ENCODE results near the gene MAP3K8. TPM values are rescaled to one million over a fixed set of nuclear protein-coding genes. Genes with fewer than 3 reads are reported as not detected.

Gene MAP3K8
- total and polyA plus RNA-seq, 4 donors = 17.0 to 85.4 (median 69.1) TPM

- Histone ChIP-seq H3K27ac (ENCODE audit: low read depth in 1 of 2, low read length in 2 of 2) (no peak overlapping the region), H3K36me3 (ENCODE audit: control insufficient read depth in 1 of 2, insufficient read depth in 2 of 2, low read length in 1 of 2) (peaks cover 0 to 6% of the 10 kb centered on the region in 2 donors), H3K9me3 (ENCODE audit: control insufficient read depth, low read length) (no peaks in the 10 kb centered on the region), H3K27me3 (ENCODE audit: control insufficient read depth in 1 of 2, insufficient read depth in 2 of 2, low read length in 1 of 2) (no peaks in the 10 kb centered on the region), H3K4me1 (ENCODE audit: control insufficient read depth in 1 of 2, insufficient read depth in 2 of 2, low read length in 2 of 2) (peaks cover 0 to 15% of the 10 kb centered on the region in 2 donors), H3K4me3 (ENCODE audit: low read length in 2 of 2) (no peak overlapping the region)
- 93 to 94% methylated on average over 1 of the region's 1 CpG for WGBS, 2 donors
- intact Hi-C loops (cut with DNase I) = no loop called here
- no peak for DNase-seq
- no peak for ATAC-seq (ENCODE audit: low FRiP score)
These were observed 14.1 kb downstream of the MAP3K8 start for GRCh38 chr10:30448092-30448491.

GRCh38 chr10:30453764-30454527, 20.0 kb downstream of the MAP3K8 start:
- 70 to 73% methylated on average over 6 of the region's 6 CpGs for WGBS, 2 donors
- peaks cover under 1 to 2% of the 10 kb centered on the region in 2 donors for H3K36me3 ChIP-seq (ENCODE audit: control insufficient read depth in 1 of 2, insufficient read depth in 2 of 2, low read length in 1 of 2)
- no peaks in the 10 kb centered on the region for H3K9me3 ChIP-seq (ENCODE audit: control insufficient read depth, low read length)
- H3K27ac ChIP-seq (ENCODE audit: low read depth in 1 of 2, low read length in 2 of 2) = peak overlapping the region; percentile 72 to 81
- peak; percentile 13 for ATAC-seq (ENCODE audit: low FRiP score)
- no peaks in the 10 kb centered on the region for H3K27me3 ChIP-seq (ENCODE audit: control insufficient read depth in 1 of 2, insufficient read depth in 2 of 2, low read length in 1 of 2)
- DNase-seq = no peak
- H3K4me3 ChIP-seq (ENCODE audit: low read length in 2 of 2) = no peak overlapping the region
- H3K4me1 ChIP-seq (ENCODE audit: control insufficient read depth in 1 of 2, insufficient read depth in 2 of 2, low read length in 2 of 2) = peaks cover 0 to 3% of the 10 kb centered on the region in 2 donors
- intact Hi-C loops (cut with DNase I) = loop anchor here in 1 of 2 donors (1.0 kb wide), 1 partner anchor 20 kb away; the partner anchor contains the start of gene MAP3K8

- intact Hi-C loops (cut with DNase I) = loop anchor here in 1 of 2 donors (1.0 kb wide), 1 partner anchor 21 kb away; the partner anchor contains the start of gene MAP3K8
- ATAC-seq (ENCODE audit: low FRiP score) (peak; percentile 92), DNase-seq (no peak)
- Histone ChIP-seq H3K4me3 (ENCODE audit: low read length in 2 of 2) (no peak overlapping the region), H3K27me3 (ENCODE audit: control insufficient read depth in 1 of 2, insufficient read depth in 2 of 2, low read length in 1 of 2) (no peaks in the 10 kb centered on the region), H3K36me3 (ENCODE audit: control insufficient read depth in 1 of 2, insufficient read depth in 2 of 2, low read length in 1 of 2) (peaks cover 2 to 5% of the 10 kb centered on the region in 2 donors), H3K4me1 (ENCODE audit: control insufficient read depth in 1 of 2, insufficient read depth in 2 of 2, low read length in 2 of 2) (peaks cover 0 to 3% of the 10 kb centered on the region in 2 donors), H3K27ac (ENCODE audit: low read depth in 1 of 2, low read length in 2 of 2) (peak overlapping the region; percentile 64 to 99), H3K9me3 (ENCODE audit: control insufficient read depth, low read length) (no peaks in the 10 kb centered on the region)
- WGBS, 2 donors = 4 to 5% methylated on average over 3 of the region's 3 CpGs
These were observed 20.9 kb downstream of the MAP3K8 start for GRCh38 chr10:30454744-30455510.

- intact Hi-C loops (cut with DNase I) = no loop called here
- peak overlapping the region; percentile 51 to 99 for H3K27ac ChIP-seq (ENCODE audit: low read depth in 1 of 2, low read length in 2 of 2)
- H3K9me3 ChIP-seq (ENCODE audit: control insufficient read depth, low read length) = no peaks in the 10 kb centered on the region
- no peak overlapping the region for H3K4me3 ChIP-seq (ENCODE audit: low read length in 2 of 2)
- ATAC-seq (ENCODE audit: low FRiP score) = peak; percentile 4
- 38 to 47% methylated on average over 4 of the region's 4 CpGs for WGBS, 2 donors
- H3K27me3 ChIP-seq (ENCODE audit: control insufficient read depth in 1 of 2, insufficient read depth in 2 of 2, low read length in 1 of 2) = no peaks in the 10 kb centered on the region
- DNase-seq = peak in 1 of 2 donors; percentile 59
- H3K36me3 ChIP-seq (ENCODE audit: control insufficient read depth in 1 of 2, insufficient read depth in 2 of 2, low read length in 1 of 2) = peaks cover 0 to 9% of the 10 kb centered on the region in 2 donors
- peaks cover 0 to 3% of the 10 kb centered on the region in 2 donors for H3K4me1 ChIP-seq (ENCODE audit: control insufficient read depth in 1 of 2, insufficient read depth in 2 of 2, low read length in 2 of 2)
These were observed 21.8 kb downstream of the MAP3K8 start for GRCh38 chr10:30455816-30456215.

GRCh38 chr10:30456266-30456665, 22.3 kb downstream of the MAP3K8 start:
- intact Hi-C loops (cut with DNase I) = no loop called here
- Histone ChIP-seq H3K27me3 (ENCODE audit: control insufficient read depth in 1 of 2, insufficient read depth in 2 of 2, low read length in 1 of 2) (no peaks in the 10 kb centered on the region), H3K36me3 (ENCODE audit: control insufficient read depth in 1 of 2, insufficient read depth in 2 of 2, low read length in 1 of 2) (peaks cover 0 to 10% of the 10 kb centered on the region in 2 donors), H3K4me3 (ENCODE audit: low read length in 2 of 2) (no peak overlapping the region), H3K4me1 (ENCODE audit: control insufficient read depth in 1 of 2, insufficient read depth in 2 of 2, low read length in 2 of 2) (peaks cover 0 to 3% of the 10 kb centered on the region in 2 donors), H3K27ac (ENCODE audit: low read depth in 1 of 2, low read length in 2 of 2) (peak overlapping the region; percentile 49 to 99), H3K9me3 (ENCODE audit: control insufficient read depth, low read length) (no peaks in the 10 kb centered on the region)
- 36% methylated on average over 4 of the region's 4 CpGs for WGBS, 2 donors
- peak in 1 of 2 donors; percentile 59 for DNase-seq
- no peak for ATAC-seq (ENCODE audit: low FRiP score)

- ATAC-seq (ENCODE audit: low FRiP score) = no peak
- no peaks in the 10 kb centered on the region for H3K9me3 ChIP-seq (ENCODE audit: control insufficient read depth, low read length)
- 89 to 94% methylated on average over 6 of the region's 6 CpGs for WGBS, 2 donors
- no peak overlapping the region for H3K27ac ChIP-seq (ENCODE audit: low read depth in 1 of 2, low read length in 2 of 2)
- intact Hi-C loops (cut with DNase I) = no loop called here
- H3K27me3 ChIP-seq (ENCODE audit: control insufficient read depth in 1 of 2, insufficient read depth in 2 of 2, low read length in 1 of 2) = no peaks in the 10 kb centered on the region
- peaks cover 0 to 3% of the 10 kb centered on the region in 2 donors for H3K4me1 ChIP-seq (ENCODE audit: control insufficient read depth in 1 of 2, insufficient read depth in 2 of 2, low read length in 2 of 2)
- DNase-seq = peak in 1 of 2 donors; percentile 72
- H3K4me3 ChIP-seq (ENCODE audit: low read length in 2 of 2) = no peak overlapping the region
- H3K36me3 ChIP-seq (ENCODE audit: control insufficient read depth in 1 of 2, insufficient read depth in 2 of 2, low read length in 1 of 2) = peaks cover 0 to 12% of the 10 kb centered on the region in 2 donors
These were observed 25.3 kb downstream of the MAP3K8 start for GRCh38 chr10:30459283-30459682.

- 91 to 93% methylated on average over 3 of the region's 3 CpGs for WGBS, 2 donors
- no peak for DNase-seq
- Histone ChIP-seq H3K27me3 (ENCODE audit: control insufficient read depth in 1 of 2, insufficient read depth in 2 of 2, low read length in 1 of 2) (no peaks in the 10 kb centered on the region), H3K4me1 (ENCODE audit: control insufficient read depth in 1 of 2, insufficient read depth in 2 of 2, low read length in 2 of 2) (peaks cover 0 to 3% of the 10 kb centered on the region in 2 donors), H3K27ac (ENCODE audit: low read depth in 1 of 2, low read length in 2 of 2) (no peak overlapping the region), H3K36me3 (ENCODE audit: control insufficient read depth in 1 of 2, insufficient read depth in 2 of 2, low read length in 1 of 2) (peaks cover 0 to 12% of the 10 kb centered on the region in 2 donors), H3K9me3 (ENCODE audit: control insufficient read depth, low read length) (no peaks in the 10 kb centered on the region), H3K4me3 (ENCODE audit: low read length in 2 of 2) (no peak overlapping the region)
- ATAC-seq (ENCODE audit: low FRiP score) = no peak
- intact Hi-C loops (cut with DNase I) = no loop called here
These were observed 26.1 kb downstream of the MAP3K8 start for GRCh38 chr10:30460121-30460520.

GRCh38 chr10:30462513-30462912, 28.5 kb downstream of the MAP3K8 start:
- H3K27me3 ChIP-seq (ENCODE audit: control insufficient read depth in 1 of 2, insufficient read depth in 2 of 2, low read length in 1 of 2) = no peaks in the 10 kb centered on the region
- no peaks in the 10 kb centered on the region for H3K9me3 ChIP-seq (ENCODE audit: control insufficient read depth, low read length)
- 52 to 56% methylated on average over 4 of the region's 4 CpGs for WGBS, 2 donors
- DNase-seq (no peak), ATAC-seq (ENCODE audit: low FRiP score) (no peak)
- H3K4me1 ChIP-seq (ENCODE audit: control insufficient read depth in 1 of 2, insufficient read depth in 2 of 2, low read length in 2 of 2) = no peaks in the 10 kb centered on the region
- peaks cover 0 to 12% of the 10 kb centered on the region in 2 donors for H3K36me3 ChIP-seq (ENCODE audit: control insufficient read depth in 1 of 2, insufficient read depth in 2 of 2, low read length in 1 of 2)
- H3K4me3 ChIP-seq (ENCODE audit: low read length in 2 of 2) = no peak overlapping the region
- peak overlapping the region in 1 of 2 donors; percentile 40 for H3K27ac ChIP-seq (ENCODE audit: low read depth in 1 of 2, low read length in 2 of 2)
- intact Hi-C loops (cut with DNase I) = no loop called here

Measured in aorta (tissue), 5 donors.